Renal cortical epithelial cell (primary cell): Measurements from ENCODE around the gene SUPV3L1. TPM values are rescaled to one million over a fixed set of nuclear protein-coding genes. Genes with fewer than 3 reads are reported as not detected.
"Not testable (repeated sequence)": the region's sequence is repeated elsewhere in the genome, so short reads cannot be mapped to it uniquely, and the experiment has no call there.

ENCODE experiments used
- DNase-seq: peaks from one replicate; pipeline ENCODE4 v3.0.0-alpha.2; 2011; ENCODE audit warnings: low read depth
- total RNA-seq: library from RNA; depleted of rRNA; stranded (reverse); fragments of >200 nt; gene quantifications from 2 replicates; pipeline ENCODE4 v1.2.3, GENCODE V29; 2014

Gene SUPV3L1
- 31.6 and 31.9 TPM in 2 replicates for total RNA-seq

- peak; percentile 97 for DNase-seq
Observed at GRCh38 chr10:69179743-69180524, at the start of gene SUPV3L1. Gene SUPV3L1 (plus strand): TSS chr10:69180234. CDS start chr10:69180292, 58 bp downstream.

- peak; percentile 21 for DNase-seq
Observed at GRCh38 chr10:69130251-69130650, 49.8 kb upstream of the SUPV3L1 start.

- DNase-seq, result no peak
Observed at GRCh38 chr10:69139961-69140360, 40.1 kb upstream of the SUPV3L1 start.

GRCh38 chr10:69141304-69141703 lies 38.7 kb upstream of the SUPV3L1 start:
- no peak for DNase-seq

GRCh38 chr10:69142074-69142473 lies 38.0 kb upstream of the SUPV3L1 start:
- DNase-seq, result not testable (repeated sequence)

- DNase-seq, result no peak
Observed at GRCh38 chr10:69142983-69143382, 37.1 kb upstream of the SUPV3L1 start.

GRCh38 chr10:69145329-69145728 lies 34.7 kb upstream of the SUPV3L1 start:
- DNase-seq, result no peak

GRCh38 chr10:69145864-69146263 lies 34.2 kb upstream of the SUPV3L1 start:
- no peak for DNase-seq

GRCh38 chr10:69146759-69147158 lies 33.3 kb upstream of the SUPV3L1 start:
- DNase-seq, result no peak

- no peak for DNase-seq
Observed at GRCh38 chr10:69151984-69152383, 28.1 kb upstream of the SUPV3L1 start.

- no peak for DNase-seq
Observed at GRCh38 chr10:69153227-69153626, 26.8 kb upstream of the SUPV3L1 start.

GRCh38 chr10:69160809-69161241 lies 19.2 kb upstream of the SUPV3L1 start:
- DNase-seq, result peak; percentile 9

- no peak for DNase-seq
Observed at GRCh38 chr10:69168493-69168892, 11.5 kb upstream of the SUPV3L1 start.

- no peak for DNase-seq
Observed at GRCh38 chr10:69172241-69172982, 7.6 kb upstream of the SUPV3L1 start.

GRCh38 chr10:69175326-69175725 lies 4.7 kb upstream of the SUPV3L1 start:
- not testable (repeated sequence) for DNase-seq

GRCh38 chr10:69176823-69177222 lies 3.2 kb upstream of the SUPV3L1 start:
- DNase-seq, result no peak

GRCh38 chr10:69179089-69179742 lies 818 bp upstream of the SUPV3L1 start:
- DNase-seq, result no peak

GRCh38 chr10:69180525-69181204 lies 631 bp downstream of the SUPV3L1 start:
- peak; percentile 18 for DNase-seq

GRCh38 chr10:69181433-69181832 lies 1.4 kb downstream of the SUPV3L1 start:
- DNase-seq, result no peak

GRCh38 chr10:69182005-69182404 lies 2.0 kb downstream of the SUPV3L1 start:
- no peak for DNase-seq

- DNase-seq, result no peak
Observed at GRCh38 chr10:69186524-69186923, 6.5 kb downstream of the SUPV3L1 start.

GRCh38 chr10:69201045-69201444 lies 21.0 kb downstream of the SUPV3L1 start:
- DNase-seq, result no peak
